SK-N-SH (cell line): ENCODE measurements around the gene CFI.

Experiments
- CTCF ChIP-seq: fragments of 200-600 bp; sonication (generic); IDR thresholded peaks from 2 replicates; pipeline ENCODE4 v1.6.1; 2017; ENCODE audit warnings: antibody characterized with exemption, mild to moderate bottlenecking, moderate library complexity
- EP300 ChIP-seq, 2 experiments: IDR thresholded peaks; 2 replicates each; pipeline versions ENCODE4 v1.4.0 to v1.6.1; 2012; ENCODE audit warnings: borderline replicate concordance in 1 of 2, low read depth in 1 of 2, low read length in 1 of 2
- EZH2phosphoT487 ChIP-seq: fragments of 200-600 bp; sonication (generic); IDR thresholded peaks from 2 replicates; pipeline ENCODE4 v1.6.1; 2017; ENCODE audit warnings: low read depth, mixed run types, mild to moderate bottlenecking, antibody characterized with exemption, moderate library complexity, borderline replicate concordance
- MAX ChIP-seq: IDR thresholded peaks from 2 replicates; pipeline ENCODE4 v1.4.0; 2012; ENCODE audit warnings: low read depth
- NFIC ChIP-seq: IDR thresholded peaks from 2 replicates; pipeline ENCODE4 v1.4.0; 2012; ENCODE audit warnings: borderline replicate concordance
- POLR2AphosphoS5 ChIP-seq: IDR thresholded peaks from 2 replicates; pipeline ENCODE4 v1.6.1; 2012; ENCODE audit warnings: low read depth, low read length
- RAD21 ChIP-seq: IDR thresholded peaks from 2 replicates; pipeline ENCODE4 v1.6.1; 2012; ENCODE audit warnings: mild to moderate bottlenecking, low read length
- REST ChIP-seq: IDR thresholded peaks from 2 replicates; pipeline ENCODE4 v1.6.1; 2012; ENCODE audit warnings: mild to moderate bottlenecking, low read depth, low read length, moderate library complexity

- TF ChIP-seq CTCF (no peak), REST (no peak), POLR2AphosphoS5 (no peak), MAX (no peak), EP300 (IDR thresholded peaks at IDR 0.05; ENCODE audit: borderline replicate concordance in 1 of 2, low read depth in 1 of 2, low read length in 1 of 2) (no peak), RAD21 (no peak), EZH2phosphoT487 (no peak), NFIC (no peak)
Measured at GRCh38 chr4:109811707-109812106, 9.9 kb upstream of the CFI start.
